Upper lobe of right lung (tissue), 1 donor: ENCODE measurements around the gene PIAS1. TPM values are rescaled to one million over a fixed set of nuclear protein-coding genes. Genes with fewer than 3 reads are reported as not detected.

Source experiments
- ATAC-seq: fragments of 200-7000 bp; cut with Tn5 transposase; one replicate; pipeline ENCODE4 v1.9.1; 2020; ENCODE audit warnings: mild to moderate bottlenecking, moderate library complexity
- DNase-seq: peaks from one replicate; pipeline ENCODE4 v3.0.0-alpha.2; 2020
- H3K27ac ChIP-seq: fragments of 200-600 bp; one replicate; pipeline ENCODE4 v1.8.0; 2022
- H3K27me3 ChIP-seq: fragments of 200-600 bp; one replicate; pipeline ENCODE4 v1.8.0; 2022; ENCODE audit warnings: mild to moderate bottlenecking
- H3K36me3 ChIP-seq: fragments of 200-600 bp; one replicate; pipeline ENCODE4 v1.8.0; 2022
- H3K4me1 ChIP-seq: fragments of 200-600 bp; one replicate; pipeline ENCODE4 v1.8.0; 2022
- H3K4me3 ChIP-seq: fragments of 200-600 bp; one replicate; pipeline ENCODE4 v1.8.0; 2022; ENCODE audit warnings: mild to moderate bottlenecking
- H3K9me3 ChIP-seq: fragments of 200-600 bp; one replicate; pipeline ENCODE4 v1.8.0; 2022
- intact Hi-C: fragments of 100-400 bp; cut with DNase I; formaldehyde crosslinking; loops from one replicate; pipeline ENCODE4 v1.11.0; 2022
- total RNA-seq: library from RNA; stranded (reverse); fragmentation: NEBNext Ultra II Directional; extraction: Animal tissue kit (Norgen Biotek cat#: 25700); gene quantifications from one replicate; pipeline ENCODE4 v1.2.1, GENCODE V29; 2021
- TF ChIP-seq, protein P1 (sequence below): fragments of 200-600 bp; IDR thresholded peaks from one replicate; pipeline ENCODE4 v1.8.0; 2022; ENCODE audit warnings: antibody characterized with exemption
- donor health status: DM: no; HTN: yes; CAD: no; lungs with severe emphysema.

The PIAS1 gene
- total RNA-seq, 1 donor from 2014 or later = 62.0 TPM

DNA sequence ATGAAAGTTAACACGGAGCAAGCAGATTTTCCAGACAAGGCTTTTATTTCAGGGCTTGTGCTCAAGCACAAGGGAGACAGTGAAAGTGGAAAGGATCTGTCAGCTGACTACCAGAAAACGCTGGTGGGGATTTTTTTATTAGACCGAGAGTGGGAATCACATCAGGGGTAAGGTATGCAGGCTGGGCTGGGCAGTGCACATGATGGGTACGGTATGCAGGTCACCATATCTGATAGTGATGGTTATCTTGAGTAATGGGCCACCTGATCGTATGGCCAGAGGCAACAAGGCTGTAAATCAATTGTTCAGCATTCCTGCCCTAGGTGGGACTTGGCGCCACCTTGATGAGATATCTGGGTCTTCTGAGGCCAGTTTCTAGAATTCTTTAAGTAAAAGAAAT is 36.9 kb upstream of the PIAS1 start:
- Histone ChIP-seq H3K9me3 (no peaks in the 10 kb centered on the region), H3K27ac (no peak overlapping the region), H3K4me3 (no peak overlapping the region), H3K27me3 (no peaks in the 10 kb centered on the region), H3K36me3 (no peaks in the 10 kb centered on the region), H3K4me1 (no peaks in the 10 kb centered on the region)
- peak; percentile 55 for ATAC-seq
- intact Hi-C loops = no loop called here
- TF ChIP-seq, protein P1, sequence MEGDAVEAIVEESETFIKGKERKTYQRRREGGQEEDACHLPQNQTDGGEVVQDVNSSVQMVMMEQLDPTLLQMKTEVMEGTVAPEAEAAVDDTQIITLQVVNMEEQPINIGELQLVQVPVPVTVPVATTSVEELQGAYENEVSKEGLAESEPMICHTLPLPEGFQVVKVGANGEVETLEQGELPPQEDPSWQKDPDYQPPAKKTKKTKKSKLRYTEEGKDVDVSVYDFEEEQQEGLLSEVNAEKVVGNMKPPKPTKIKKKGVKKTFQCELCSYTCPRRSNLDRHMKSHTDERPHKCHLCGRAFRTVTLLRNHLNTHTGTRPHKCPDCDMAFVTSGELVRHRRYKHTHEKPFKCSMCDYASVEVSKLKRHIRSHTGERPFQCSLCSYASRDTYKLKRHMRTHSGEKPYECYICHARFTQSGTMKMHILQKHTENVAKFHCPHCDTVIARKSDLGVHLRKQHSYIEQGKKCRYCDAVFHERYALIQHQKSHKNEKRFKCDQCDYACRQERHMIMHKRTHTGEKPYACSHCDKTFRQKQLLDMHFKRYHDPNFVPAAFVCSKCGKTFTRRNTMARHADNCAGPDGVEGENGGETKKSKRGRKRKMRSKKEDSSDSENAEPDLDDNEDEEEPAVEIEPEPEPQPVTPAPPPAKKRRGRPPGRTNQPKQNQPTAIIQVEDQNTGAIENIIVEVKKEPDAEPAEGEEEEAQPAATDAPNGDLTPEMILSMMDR = no peak
- DNase-seq = no peak

DNA sequence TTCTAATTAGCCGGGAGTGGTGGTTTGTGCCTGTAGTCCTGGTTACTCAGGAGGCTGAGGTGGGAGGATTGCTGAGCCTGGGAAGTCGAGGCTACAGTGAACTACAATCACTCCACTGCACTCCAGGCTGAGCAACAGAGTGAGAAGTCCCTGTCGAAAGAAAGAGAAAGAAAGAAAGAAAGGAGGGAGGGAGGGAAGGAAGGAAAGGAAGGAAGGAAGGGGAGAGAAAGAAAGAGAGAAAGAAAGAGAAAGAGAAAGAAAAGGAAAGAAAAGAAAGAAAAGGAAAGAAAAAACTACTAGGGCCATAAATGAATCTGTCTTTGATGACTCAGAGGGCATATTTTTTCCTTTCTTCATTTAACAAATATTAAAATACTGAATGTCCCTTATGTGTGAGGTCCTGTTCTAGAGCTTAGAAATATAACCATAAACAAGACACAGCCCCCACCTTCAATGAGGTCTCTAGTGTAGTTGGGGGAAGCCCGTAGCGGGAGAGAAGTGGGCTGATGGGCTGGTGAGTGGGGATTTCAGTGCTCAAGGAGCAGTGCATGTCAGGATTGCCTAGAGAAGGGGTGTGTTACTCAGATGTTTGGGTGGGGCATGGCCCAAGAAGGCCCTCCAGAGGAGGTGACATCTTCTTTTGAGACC is 35.2 kb upstream of the PIAS1 start:
- no peak overlapping the region for H3K27ac ChIP-seq
- H3K36me3 ChIP-seq = no peaks in the 10 kb centered on the region
- H3K4me3 ChIP-seq = no peak overlapping the region
- H3K27me3 ChIP-seq = no peaks in the 10 kb centered on the region
- ATAC-seq (no peak), DNase-seq (no peak)
- H3K9me3 ChIP-seq = no peaks in the 10 kb centered on the region
- H3K4me1 ChIP-seq = peaks cover 4% of the 10 kb centered on the region
- intact Hi-C loops = no loop called here
- TF ChIP-seq, protein P1 = no peak

DNA sequence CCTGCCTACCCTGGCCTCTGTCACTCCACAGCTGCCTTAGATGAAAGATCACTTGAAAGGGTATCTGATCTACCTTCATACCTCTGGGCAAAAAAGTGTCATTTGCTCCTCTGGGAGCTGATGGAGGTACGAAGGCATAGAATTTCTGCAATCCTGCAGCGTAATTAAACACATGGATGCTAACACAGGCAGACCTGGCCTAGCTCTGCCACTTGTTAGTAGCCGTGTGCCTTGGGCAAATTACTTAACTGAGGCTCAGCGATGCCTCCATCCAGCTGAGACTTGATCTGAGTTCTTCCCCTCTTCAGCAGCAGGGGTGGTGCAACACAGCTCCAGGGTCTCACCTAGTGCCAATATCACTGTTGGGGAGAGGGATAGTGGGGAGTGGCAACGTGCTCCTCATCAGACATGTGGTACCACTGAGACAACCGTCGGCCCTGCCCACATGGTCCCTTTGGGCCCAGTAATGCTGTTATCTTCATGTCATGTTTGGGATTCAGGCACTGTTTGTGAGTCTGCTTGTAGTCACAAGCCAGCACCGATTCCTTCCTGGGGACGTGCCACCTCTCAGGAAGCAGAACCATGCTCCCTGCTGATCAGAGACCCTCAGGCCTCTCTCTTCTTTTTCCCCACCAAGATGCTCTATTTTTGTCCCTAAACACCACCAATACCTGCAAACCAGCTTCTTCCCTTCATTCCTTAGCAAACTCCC is 34.1 kb upstream of the PIAS1 start:
- Histone ChIP-seq H3K9me3 (no peaks in the 10 kb centered on the region), H3K27ac (no peak overlapping the region), H3K4me1 (peaks cover 4% of the 10 kb centered on the region), H3K36me3 (no peaks in the 10 kb centered on the region), H3K4me3 (no peak overlapping the region), H3K27me3 (no peaks in the 10 kb centered on the region)
- DNase-seq = no peak
- TF ChIP-seq, protein P1 = no peak
- no peak for ATAC-seq
- intact Hi-C loops = no loop called here

DNA sequence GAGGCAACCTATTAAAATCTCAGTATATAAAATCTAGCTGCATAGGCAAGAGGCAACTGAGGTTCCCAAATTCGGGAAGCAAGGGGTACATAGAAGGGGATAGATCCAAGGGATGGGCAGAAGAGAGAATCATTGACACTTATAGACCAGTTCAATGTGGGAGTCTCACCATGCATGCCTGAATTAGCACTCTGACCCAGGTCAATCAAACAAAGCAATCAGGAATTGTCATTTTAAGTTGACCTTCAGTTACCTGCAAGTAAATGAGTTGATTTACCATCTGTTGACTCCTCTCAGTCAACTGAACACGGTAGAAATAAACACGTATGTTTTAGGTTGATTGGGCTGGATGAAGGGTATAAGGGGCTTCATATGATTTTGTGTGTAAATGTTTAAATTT is 33.4 kb upstream of the PIAS1 start:
- no peak overlapping the region for H3K4me3 ChIP-seq
- no peaks in the 10 kb centered on the region for H3K36me3 ChIP-seq
- H3K4me1 ChIP-seq = peaks cover 4% of the 10 kb centered on the region
- H3K27me3 ChIP-seq = no peaks in the 10 kb centered on the region
- intact Hi-C loops = no loop called here
- ATAC-seq = no peak
- no peak overlapping the region for H3K27ac ChIP-seq
- no peak for DNase-seq
- TF ChIP-seq, protein P1 = no peak
- no peaks in the 10 kb centered on the region for H3K9me3 ChIP-seq

DNA sequence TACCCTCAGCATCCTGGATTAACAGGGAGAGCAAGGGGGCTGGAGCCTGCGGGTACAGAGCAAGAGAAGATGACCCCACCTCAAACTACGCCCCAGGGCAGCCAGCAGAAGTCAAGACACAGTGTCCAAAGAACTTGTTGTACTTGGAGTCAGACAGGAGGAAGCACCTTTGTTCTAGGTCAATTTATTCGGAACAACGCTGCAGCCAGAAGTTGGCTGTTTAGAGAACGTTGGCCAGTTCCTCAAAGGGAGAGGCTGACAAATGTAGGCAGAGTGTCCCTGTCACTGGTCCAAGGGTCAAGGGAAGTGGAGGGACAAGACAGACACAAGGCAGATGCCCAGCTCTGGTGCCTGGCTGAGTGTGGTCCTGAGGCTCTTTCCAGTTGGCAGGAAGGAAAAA is 32.1 kb upstream of the PIAS1 start:
- ATAC-seq (peak; percentile 79), DNase-seq (no peak)
- H3K9me3 ChIP-seq = no peaks in the 10 kb centered on the region
- H3K4me3 ChIP-seq = no peak overlapping the region
- no peaks in the 10 kb centered on the region for H3K36me3 ChIP-seq
- peaks cover 4% of the 10 kb centered on the region for H3K4me1 ChIP-seq
- no peaks in the 10 kb centered on the region for H3K27me3 ChIP-seq
- intact Hi-C loops = no loop called here
- TF ChIP-seq, protein P1 = no peak
- no peak overlapping the region for H3K27ac ChIP-seq
